GM18907 (cell line): ENCODE data around the gene TTC36.
"Not testable (repeated sequence)": the region's sequence is repeated elsewhere in the genome, so short reads cannot be mapped to it uniquely, and the experiment has no call there.

Source experiments
- ATAC-seq: cut with Tn5 transposase; IDR thresholded peaks from one replicate; pipeline ENCODE4 v1.9.1; 2021; ENCODE audit warnings: mild to moderate bottlenecking, moderate library complexity; ENCODE audit not compliant: unreplicated experiment

TTC36 gene

GRCh38 chr11:118527109-118527508 is at the start of gene TTC36:
Gene TTC36, plus strand, starts transcription at chr11:118527474. Its CDS starts 21 bp downstream, at chr11:118527495.
- ATAC-seq: no peak

GRCh38 chr11:118481238-118481637 is 46.0 kb upstream of the TTC36 start:
- not testable (repeated sequence) for ATAC-seq

GRCh38 chr11:118484405-118484804 is 42.9 kb upstream of the TTC36 start:
- ATAC-seq: no peak

GRCh38 chr11:118485273-118485672 is 42.0 kb upstream of the TTC36 start:
- no peak for ATAC-seq

GRCh38 chr11:118488480-118489109 is 38.7 kb upstream of the TTC36 start:
- ATAC-seq: no peak

- no peak for ATAC-seq
Measured at GRCh38 chr11:118491041-118491440, 36.2 kb upstream of the TTC36 start.

GRCh38 chr11:118497831-118498230 is 29.4 kb upstream of the TTC36 start:
- no peak for ATAC-seq

GRCh38 chr11:118503216-118503615 is 24.1 kb upstream of the TTC36 start:
- no peak for ATAC-seq

GRCh38 chr11:118511601-118512000 is 15.7 kb upstream of the TTC36 start:
- ATAC-seq: no peak

- no peak for ATAC-seq
Measured at GRCh38 chr11:118514103-118514502, 13.2 kb upstream of the TTC36 start.

- no peak for ATAC-seq
Measured at GRCh38 chr11:118519549-118519948, 7.7 kb upstream of the TTC36 start.

- no peak for ATAC-seq
Measured at GRCh38 chr11:118521892-118522311, 5.4 kb upstream of the TTC36 start.

GRCh38 chr11:118522571-118523072 is 4.7 kb upstream of the TTC36 start:
- no peak for ATAC-seq

GRCh38 chr11:118524356-118524755 is 2.9 kb upstream of the TTC36 start:
- ATAC-seq: no peak

- ATAC-seq: no peak
Measured at GRCh38 chr11:118524757-118525470, 2.4 kb upstream of the TTC36 start.

- ATAC-seq: no peak
Measured at GRCh38 chr11:118526688-118527087, 586 bp upstream of the TTC36 start.

GRCh38 chr11:118528511-118528910 is 1.2 kb downstream of the TTC36 start:
- ATAC-seq: no peak

- ATAC-seq: no peak
Measured at GRCh38 chr11:118529584-118530175, 2.4 kb downstream of the TTC36 start.

- no peak for ATAC-seq
Measured at GRCh38 chr11:118530180-118530682, 3.0 kb downstream of the TTC36 start.

- ATAC-seq: peak; percentile 64
Measured at GRCh38 chr11:118530683-118531596, 3.7 kb downstream of the TTC36 start, which contains the start of gene TMEM25. Gene TMEM25, plus strand, starts transcription at chr11:118531192. Its CDS starts 610 bp downstream, at chr11:118531802.
